ENCODE measurements around the gene CAST.

Gene CAST

GRCh38 chr5:96648023-96648422 lies 14.2 kb upstream of the CAST start:
- no peak for DNase-seq (ENCODE audit: low read depth)

GRCh38 chr5:96648593-96648992 lies 13.6 kb upstream of the CAST start:
- no peak for DNase-seq (ENCODE audit: low read depth)

GRCh38 chr5:96649251-96649662 lies 12.9 kb upstream of the CAST start:
- no peak for DNase-seq (ENCODE audit: low read depth)

DNA sequence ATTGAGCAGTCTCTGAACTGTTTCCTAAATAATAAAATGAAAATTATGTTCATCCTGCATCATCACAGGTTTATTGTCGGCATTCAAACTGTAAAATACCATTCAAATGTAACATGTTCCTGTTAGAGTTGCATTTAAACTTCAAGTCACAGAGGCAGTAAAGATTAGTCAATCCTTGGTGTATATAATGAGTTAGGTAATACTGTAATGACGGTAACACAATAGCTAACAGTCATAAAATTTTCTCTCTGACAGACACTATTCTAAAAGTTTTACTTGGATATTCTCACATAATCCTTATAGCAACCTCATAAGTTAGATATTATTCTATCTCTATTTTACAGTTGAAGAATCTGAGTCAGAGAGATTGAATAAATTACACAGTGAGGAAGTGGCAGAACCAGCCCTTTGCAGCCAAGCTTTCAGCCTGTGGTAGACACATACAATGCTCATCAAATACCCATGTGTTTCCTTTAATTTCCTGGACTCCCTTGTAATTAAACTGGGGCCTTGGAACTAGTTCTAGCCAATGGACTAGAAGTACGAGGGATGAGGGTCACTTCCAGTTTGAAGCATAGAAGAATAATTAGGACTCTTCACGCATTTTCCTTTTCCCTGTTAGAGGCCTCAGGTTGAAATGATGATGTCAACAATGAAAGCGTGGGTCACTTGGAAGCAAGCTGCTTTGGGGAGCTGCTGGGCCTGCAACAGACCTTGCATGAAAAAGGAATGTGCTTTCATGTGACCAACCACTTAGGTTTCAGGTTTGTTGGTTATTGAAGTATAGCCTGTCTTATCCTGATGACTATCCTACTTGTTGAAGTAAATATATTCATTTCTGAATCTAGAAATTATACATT lies 12.3 kb upstream of the CAST start:
- no peak for DNase-seq (ENCODE audit: low read depth)

- no peak for DNase-seq (ENCODE audit: low read depth)
Measured at GRCh38 chr5:96651047-96651446, 11.1 kb upstream of the CAST start.

- no peak for DNase-seq (ENCODE audit: low read depth)
Measured at GRCh38 chr5:96651948-96652753, 10.0 kb upstream of the CAST start.

DNA sequence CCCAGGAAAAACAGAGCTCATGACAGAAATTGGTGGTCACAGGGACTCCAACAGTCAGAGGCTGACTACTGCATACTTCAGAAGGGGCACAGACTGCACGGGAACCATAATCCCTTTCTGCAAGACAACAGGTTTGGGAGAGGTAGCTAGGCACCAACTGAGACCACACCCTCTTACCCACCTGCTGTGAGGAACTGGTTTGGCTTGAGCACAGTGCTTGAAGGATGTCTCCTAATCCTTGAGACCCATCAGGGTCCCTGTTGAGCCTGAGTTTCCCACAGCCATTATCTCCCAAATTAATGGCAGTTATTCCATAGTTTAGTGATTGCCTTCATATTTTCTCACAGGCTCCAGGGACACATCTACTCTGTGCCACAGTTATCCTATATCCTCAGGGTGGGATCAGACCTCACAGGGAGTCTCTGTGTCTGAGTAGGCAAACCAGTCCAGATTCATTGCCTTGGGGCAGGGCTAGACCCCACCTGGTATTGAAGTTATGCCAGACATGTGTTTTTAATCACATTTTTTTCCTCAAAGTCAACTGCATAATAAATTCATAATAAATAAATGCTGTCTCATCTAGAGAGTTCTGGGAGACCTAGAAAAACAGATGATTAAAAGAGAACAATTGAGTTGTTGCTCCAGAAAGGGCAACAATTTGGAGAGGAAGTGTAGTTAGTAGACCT lies 9.3 kb upstream of the CAST start:
- no peak for DNase-seq (ENCODE audit: low read depth)

GRCh38 chr5:96654209-96654608 lies 8.0 kb upstream of the CAST start:
- no peak for DNase-seq (ENCODE audit: low read depth)

DNA sequence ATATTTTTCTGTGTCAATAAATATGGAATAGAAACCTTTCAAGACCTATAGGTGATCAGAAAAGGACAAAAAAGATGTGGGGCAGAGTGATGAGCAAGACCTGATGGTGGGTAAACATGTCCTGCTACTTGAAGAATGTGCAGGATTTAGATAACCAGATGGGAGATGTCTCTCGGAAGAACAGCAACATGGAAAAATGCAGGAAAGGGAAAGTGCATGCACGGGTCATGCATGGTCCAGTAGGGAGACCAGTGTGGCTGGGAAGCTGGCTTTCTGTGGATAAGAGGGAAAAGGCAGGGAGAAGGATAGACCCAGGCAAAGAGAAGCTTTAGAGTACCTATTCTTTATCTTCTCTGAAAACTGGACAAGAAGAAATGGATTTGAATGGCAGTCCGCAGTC lies 7.1 kb upstream of the CAST start:
- DNase-seq (ENCODE audit: low read depth) = no peak

- no peak for DNase-seq (ENCODE audit: low read depth)
Measured at GRCh38 chr5:96655506-96655905, 6.7 kb upstream of the CAST start.

GRCh38 chr5:96657068-96657467 lies 5.1 kb upstream of the CAST start:
- DNase-seq (ENCODE audit: low read depth) = peak; percentile 75

DNA sequence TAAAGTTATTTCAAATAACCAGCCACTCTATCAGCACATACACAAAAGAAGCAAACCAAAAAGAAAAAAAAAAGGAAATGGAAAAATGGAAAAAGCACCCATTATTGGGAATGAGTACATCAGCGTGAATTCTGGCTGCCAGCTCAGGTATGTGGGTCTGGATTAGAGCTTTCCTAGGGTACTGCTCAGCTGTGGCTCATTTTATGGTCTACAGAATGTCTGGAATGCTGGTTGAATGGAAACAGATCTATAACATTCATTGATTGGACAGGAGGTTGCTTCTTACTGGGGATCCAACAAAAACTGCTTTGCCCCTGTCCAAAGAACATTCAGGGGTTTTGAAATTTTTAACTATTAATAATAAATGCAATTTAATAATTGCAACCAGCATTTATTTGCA lies 3.9 kb upstream of the CAST start:
- no peak for DNase-seq (ENCODE audit: low read depth)

- no peak for DNase-seq (ENCODE audit: low read depth)
Measured at GRCh38 chr5:96659170-96659569, 3.0 kb upstream of the CAST start.

GRCh38 chr5:96660971-96661854 lies 963 bp upstream of the CAST start:
- peak; percentile 17 for DNase-seq (ENCODE audit: low read depth)

DNA sequence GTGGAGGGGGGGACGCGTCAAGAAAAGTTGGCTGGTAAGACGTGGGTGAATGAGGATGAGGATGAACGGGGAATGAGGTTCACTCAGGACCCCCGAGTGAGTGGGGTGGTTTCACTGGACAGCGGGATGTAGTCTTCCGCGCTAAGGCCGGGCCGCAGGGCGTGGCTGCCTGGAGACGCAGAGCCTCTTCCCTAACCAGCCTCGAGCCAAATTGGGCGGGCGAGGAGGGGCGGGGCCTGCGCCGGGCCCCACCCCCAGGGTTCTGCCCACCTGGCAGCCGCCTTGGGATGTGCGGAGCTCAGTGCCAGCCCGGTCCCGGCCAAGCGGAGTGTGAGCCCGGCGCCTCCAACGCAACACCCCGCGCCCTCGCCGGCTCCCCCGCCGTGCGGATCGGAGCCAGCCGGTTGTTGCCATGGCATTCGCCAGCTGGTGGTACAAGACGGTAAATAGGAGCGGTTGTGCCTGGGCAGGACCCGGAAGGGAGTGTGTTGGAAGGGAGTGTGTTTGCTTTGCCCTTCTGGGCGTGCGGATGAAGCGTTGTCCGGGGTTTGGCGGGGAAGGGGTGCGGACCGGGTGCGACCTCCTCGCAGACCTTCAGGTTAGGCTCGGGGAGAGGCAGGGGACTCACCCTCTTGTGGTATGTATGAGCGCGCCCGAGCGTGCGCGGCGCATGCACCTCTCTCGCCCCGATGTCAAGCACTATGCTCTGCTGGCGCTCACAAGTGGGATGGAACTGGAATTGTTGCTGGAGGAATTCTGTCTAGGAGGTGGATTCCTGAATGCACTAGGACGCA lies 746 bp downstream of the CAST start:
- DNase-seq (ENCODE audit: low read depth) = peak; percentile 88

DNA sequence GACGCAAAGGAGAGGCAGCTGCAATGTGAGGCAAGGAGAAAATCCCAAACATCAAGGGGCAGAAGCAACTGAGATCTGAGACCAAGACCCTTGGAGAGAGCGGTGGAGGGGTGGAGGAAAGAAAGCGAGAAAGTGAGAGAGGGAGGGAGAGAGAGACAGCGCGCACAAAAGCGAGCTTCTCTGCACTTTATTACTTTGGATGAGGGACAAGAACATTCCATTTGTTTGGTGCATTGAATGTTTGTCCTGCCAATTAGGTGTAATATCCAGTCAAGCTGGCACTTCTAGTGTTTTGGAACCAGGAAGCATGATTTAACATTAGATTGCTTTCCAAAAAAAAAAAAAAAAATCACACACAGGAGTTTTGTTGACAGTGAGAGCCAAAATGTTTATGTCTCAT lies 1.4 kb downstream of the CAST start:
- no peak for DNase-seq (ENCODE audit: low read depth)

DNA sequence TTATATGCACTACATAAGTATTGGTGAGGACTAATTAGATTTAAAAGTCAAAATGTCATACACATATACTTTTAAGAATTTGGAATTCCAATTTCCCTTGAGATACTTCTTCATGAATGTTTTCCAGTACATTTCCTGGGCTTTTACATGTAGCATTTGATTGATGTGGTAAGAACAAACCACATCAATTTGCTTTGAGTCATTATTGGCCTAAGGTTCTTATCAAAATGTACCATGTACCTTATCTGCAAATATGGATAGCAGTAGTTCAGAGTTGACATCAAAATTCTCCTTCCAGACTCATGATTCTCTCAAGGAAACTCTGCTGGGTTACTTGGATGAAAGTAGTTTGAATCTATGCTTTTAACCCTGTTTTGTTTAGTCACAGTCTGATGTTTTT lies 2.5 kb downstream of the CAST start:
- DNase-seq (ENCODE audit: low read depth) = no peak

- DNase-seq (ENCODE audit: low read depth) = no peak
Measured at GRCh38 chr5:96668725-96669124, 6.5 kb downstream of the CAST start.

GRCh38 chr5:96669909-96670308 lies 7.7 kb downstream of the CAST start:
- DNase-seq (ENCODE audit: low read depth) = no peak

- DNase-seq (ENCODE audit: low read depth) = no peak
Measured at GRCh38 chr5:96671441-96671840, 9.3 kb downstream of the CAST start.

GRCh38 chr5:96673127-96673526 lies 11.0 kb downstream of the CAST start:
- DNase-seq (ENCODE audit: low read depth) = no peak

Data from fibroblast of the conjunctiva (primary cell).